Right atrium auricular region (tissue), 2 donors: Measurements from ENCODE around the gene MIX23. TPM values are rescaled to one million over a fixed set of nuclear protein-coding genes. Genes with fewer than 3 reads are reported as not detected.

Experiments
- DNase-seq: peaks from one replicate; pipeline ENCODE4 v3.0.0-alpha.2; 2019; ENCODE audit warnings: low spot score
- H3K27ac ChIP-seq, 2 donors: fragments of 200-600 bp; sonication (generic); 1 replicate in 1 of 2; 2 replicates in 1 of 2; pipeline ENCODE4 v1.5.1; 2016 to 2019
- H3K27me3 ChIP-seq, 2 donors: fragments of 200-600 bp; sonication (generic); one replicate each; pipeline versions ENCODE4 v1.5.1 to v1.6.0; 2017 to 2019
- H3K36me3 ChIP-seq: fragments of 200-600 bp; sonication (generic); one replicate; pipeline ENCODE4 v1.5.1; 2016
- H3K4me1 ChIP-seq, 2 donors: fragments of 200-600 bp; sonication (generic); one replicate each; pipeline versions ENCODE4 v1.5.1 to v1.6.0; 2017 to 2019
- H3K4me3 ChIP-seq, 2 donors: fragments of 200-600 bp; sonication (generic); 1 replicate in 1 of 2; 2 replicates in 1 of 2; pipeline ENCODE4 v1.5.1; 2017 to 2019; ENCODE audit warnings: mild to moderate bottlenecking in 1 of 2, moderate library complexity in 1 of 2
- H3K9me3 ChIP-seq, 2 donors: fragments of 200-600 bp; sonication (generic); one replicate each; pipeline ENCODE4 v1.5.1; 2019
- CTCF ChIP-seq, 2 donors: fragments of 200-600 bp; sonication (generic); IDR thresholded peaks; one replicate each; pipeline ENCODE4 v1.5.1; 2019; ENCODE audit warnings: antibody characterized with exemption in 2 of 2
- total RNA-seq, 2 donors: library from RNA; depleted of rRNA; stranded (reverse); fragments of >200 nt; gene quantifications; one replicate each; pipeline ENCODE4 v1.1.0, GENCODE V29; 2016

MIX23 gene
- total RNA-seq, 2 donors from 2014 or later, result 15.5 to 19.5 TPM

DNA sequence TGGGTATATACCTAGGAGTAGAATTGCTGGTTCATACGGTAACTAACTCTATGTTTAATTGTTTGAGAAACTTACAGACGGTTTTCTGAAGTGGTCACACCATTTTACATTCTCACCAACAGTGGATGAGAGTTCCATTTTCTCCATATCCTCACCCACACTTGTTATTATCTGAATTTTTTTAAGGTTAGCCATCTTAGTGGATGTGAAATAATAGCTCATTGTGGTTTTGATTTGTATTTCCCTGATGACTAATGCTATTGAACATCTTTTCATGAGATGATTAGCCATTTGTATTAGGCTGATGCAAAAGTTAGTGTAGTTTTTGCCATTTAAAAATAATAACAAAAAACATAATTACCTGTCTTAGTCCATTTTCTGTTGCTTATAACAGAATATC, 39.4 kb downstream of the MIX23 start:
- no peak overlapping the region for H3K27ac ChIP-seq
- no peak for DNase-seq
- no peak for TF ChIP-seq CTCF (IDR thresholded peaks at IDR 0.05)
- no peaks in the 10 kb centered on the region for H3K27me3 ChIP-seq
- H3K4me3 ChIP-seq, result no peak overlapping the region
- no peaks in the 10 kb centered on the region for H3K9me3 ChIP-seq
- no peaks in the 10 kb centered on the region for H3K4me1 ChIP-seq
- H3K36me3 ChIP-seq, result no peaks in the 10 kb centered on the region

- no peak for TF ChIP-seq CTCF (IDR thresholded peaks at IDR 0.05)
- Histone ChIP-seq H3K36me3 (no peaks in the 10 kb centered on the region), H3K4me3 (no peak overlapping the region), H3K27ac (no peak overlapping the region), H3K9me3 (no peaks in the 10 kb centered on the region), H3K27me3 (no peaks in the 10 kb centered on the region), H3K4me1 (no peaks in the 10 kb centered on the region)
- DNase-seq, result no peak
Observed at GRCh38 chr3:122342803-122343202, 40.2 kb downstream of the MIX23 start.

GRCh38 chr3:122332551-122332950, 50.5 kb downstream of the MIX23 start:
- Histone ChIP-seq H3K36me3 (no peaks in the 10 kb centered on the region), H3K9me3 (no peaks in the 10 kb centered on the region), H3K4me1 (no peaks in the 10 kb centered on the region), H3K4me3 (no peak overlapping the region), H3K27ac (no peak overlapping the region), H3K27me3 (no peaks in the 10 kb centered on the region)
- TF ChIP-seq CTCF (IDR thresholded peaks at IDR 0.05), result no peak
- DNase-seq, result no peak

GRCh38 chr3:122331886-122332285, 51.1 kb downstream of the MIX23 start:
- H3K9me3 ChIP-seq, result no peaks in the 10 kb centered on the region
- DNase-seq, result no peak
- no peak overlapping the region for H3K27ac ChIP-seq
- H3K4me3 ChIP-seq, result no peak overlapping the region
- H3K4me1 ChIP-seq, result no peaks in the 10 kb centered on the region
- no peaks in the 10 kb centered on the region for H3K36me3 ChIP-seq
- no peaks in the 10 kb centered on the region for H3K27me3 ChIP-seq
- no peak for TF ChIP-seq CTCF (IDR thresholded peaks at IDR 0.05)

- H3K27me3 ChIP-seq, result no peaks in the 10 kb centered on the region
- H3K36me3 ChIP-seq, result no peaks in the 10 kb centered on the region
- H3K27ac ChIP-seq, result no peak overlapping the region
- TF ChIP-seq CTCF (IDR thresholded peaks at IDR 0.05), result no peak
- no peak overlapping the region for H3K4me3 ChIP-seq
- no peak for DNase-seq
- no peaks in the 10 kb centered on the region for H3K4me1 ChIP-seq
- peaks cover 0 to under 1% of the 10 kb centered on the region in 2 donors for H3K9me3 ChIP-seq
Observed at GRCh38 chr3:122325769-122326168, 57.3 kb downstream of the MIX23 start.

DNA sequence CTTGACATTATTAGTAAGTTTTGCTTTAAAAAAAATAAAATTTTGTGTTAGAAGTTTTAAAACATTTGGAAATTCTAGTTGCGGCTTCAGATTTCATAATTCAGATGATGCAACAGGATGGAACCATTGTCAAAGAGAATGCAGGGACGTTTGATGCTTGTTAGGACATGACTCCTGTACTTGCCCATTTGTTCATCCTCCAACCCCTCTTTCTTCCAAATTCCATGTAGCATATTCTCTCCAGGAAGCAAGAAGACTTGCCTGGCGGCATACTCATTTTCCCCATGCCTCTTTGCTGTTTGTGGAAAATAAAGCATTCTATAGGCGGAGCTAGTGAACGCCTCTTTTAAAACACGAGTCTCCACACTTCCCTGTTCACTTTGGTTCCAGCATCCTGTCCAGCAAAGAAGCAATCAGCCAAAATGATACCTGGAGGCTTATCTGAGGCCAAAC, 58.1 kb downstream of the MIX23 start, which contains the start of gene CSTA:
TSS of gene CSTA (plus strand) at position 378 of the 453 bp plus-strand sequence. CDS start at position 423, 45 bp downstream.
- no peak for TF ChIP-seq CTCF (IDR thresholded peaks at IDR 0.05)
- no peak within 1 kb of the TSS for H3K4me3 ChIP-seq
- no peaks in the 10 kb centered on the region for H3K27me3 ChIP-seq
- H3K9me3 ChIP-seq, result peaks cover 0 to 10% of the 10 kb centered on the region in 2 donors
- no peaks in the 10 kb centered on the region for H3K4me1 ChIP-seq
- no peak for DNase-seq
- H3K27ac ChIP-seq, result no peak within 1 kb of the TSS
- no peaks in the 10 kb centered on the region for H3K36me3 ChIP-seq
